ENCODE data around the gene OOEP.

The OOEP gene

GRCh38 chr6:73368675-73369074 is 1.0 kb downstream of the OOEP start:
- H3K36me3 ChIP-seq (ENCODE audit: control insufficient read depth, insufficient read depth, low read length) = no peaks in the 10 kb centered on the region
- H3K27me3 ChIP-seq (replicated peaks; ENCODE audit: control insufficient read depth, insufficient read depth, low read length, poor library complexity, severe bottlenecking) = no peaks in the 10 kb centered on the region
- H3K4me1 ChIP-seq (ENCODE audit: control insufficient read depth, insufficient read depth, low read length, poor library complexity, severe bottlenecking) = no peaks in the 10 kb centered on the region
- H3K27ac ChIP-seq (ENCODE audit: insufficient read depth, low read length, poor library complexity, severe bottlenecking) = no peak overlapping the region
- H3K9me3 ChIP-seq (ENCODE audit: control insufficient read depth, low read length) = no peaks in the 10 kb centered on the region
- no peak for DNase-seq
- H3K4me3 ChIP-seq (ENCODE audit: insufficient read depth, low read depth, low read length, poor library complexity, severe bottlenecking) = no peak overlapping the region

- Histone ChIP-seq H3K4me1 (ENCODE audit: control insufficient read depth, insufficient read depth, low read length, poor library complexity, severe bottlenecking) (no peaks in the 10 kb centered on the region), H3K9me3 (ENCODE audit: control insufficient read depth, low read length) (no peaks in the 10 kb centered on the region), H3K4me3 (ENCODE audit: insufficient read depth, low read depth, low read length, poor library complexity, severe bottlenecking) (no peak overlapping the region), H3K36me3 (ENCODE audit: control insufficient read depth, insufficient read depth, low read length) (no peaks in the 10 kb centered on the region), H3K27ac (ENCODE audit: insufficient read depth, low read length, poor library complexity, severe bottlenecking) (no peak overlapping the region), H3K27me3 (replicated peaks; ENCODE audit: control insufficient read depth, insufficient read depth, low read length, poor library complexity, severe bottlenecking) (no peaks in the 10 kb centered on the region)
- DNase-seq = no peak
These were observed 1.8 kb downstream of the OOEP start for GRCh38 chr6:73367761-73368355.

GRCh38 chr6:73364549-73364948 is 5.1 kb downstream of the OOEP start:
- H3K27ac ChIP-seq (ENCODE audit: insufficient read depth, low read length, poor library complexity, severe bottlenecking) = no peak overlapping the region
- DNase-seq = no peak
- H3K9me3 ChIP-seq (ENCODE audit: control insufficient read depth, low read length) = no peaks in the 10 kb centered on the region
- H3K36me3 ChIP-seq (ENCODE audit: control insufficient read depth, insufficient read depth, low read length) = no peaks in the 10 kb centered on the region
- H3K27me3 ChIP-seq (replicated peaks; ENCODE audit: control insufficient read depth, insufficient read depth, low read length, poor library complexity, severe bottlenecking) = no peaks in the 10 kb centered on the region
- no peaks in the 10 kb centered on the region for H3K4me1 ChIP-seq (ENCODE audit: control insufficient read depth, insufficient read depth, low read length, poor library complexity, severe bottlenecking)
- no peak overlapping the region for H3K4me3 ChIP-seq (ENCODE audit: insufficient read depth, low read depth, low read length, poor library complexity, severe bottlenecking)

- Histone ChIP-seq H3K36me3 (ENCODE audit: control insufficient read depth, insufficient read depth, low read length) (no peaks in the 10 kb centered on the region), H3K27me3 (replicated peaks; ENCODE audit: control insufficient read depth, insufficient read depth, low read length, poor library complexity, severe bottlenecking) (no peaks in the 10 kb centered on the region), H3K4me3 (ENCODE audit: insufficient read depth, low read depth, low read length, poor library complexity, severe bottlenecking) (no peak overlapping the region), H3K4me1 (ENCODE audit: control insufficient read depth, insufficient read depth, low read length, poor library complexity, severe bottlenecking) (no peaks in the 10 kb centered on the region), H3K9me3 (ENCODE audit: control insufficient read depth, low read length) (no peaks in the 10 kb centered on the region), H3K27ac (ENCODE audit: insufficient read depth, low read length, poor library complexity, severe bottlenecking) (no peak overlapping the region)
- DNase-seq = no peak
These were observed 5.6 kb downstream of the OOEP start for GRCh38 chr6:73364121-73364520.

- Histone ChIP-seq H3K4me3 (ENCODE audit: insufficient read depth, low read depth, low read length, poor library complexity, severe bottlenecking) (no peak overlapping the region), H3K36me3 (ENCODE audit: control insufficient read depth, insufficient read depth, low read length) (no peaks in the 10 kb centered on the region), H3K9me3 (ENCODE audit: control insufficient read depth, low read length) (no peaks in the 10 kb centered on the region), H3K4me1 (ENCODE audit: control insufficient read depth, insufficient read depth, low read length, poor library complexity, severe bottlenecking) (no peaks in the 10 kb centered on the region), H3K27me3 (replicated peaks; ENCODE audit: control insufficient read depth, insufficient read depth, low read length, poor library complexity, severe bottlenecking) (no peaks in the 10 kb centered on the region), H3K27ac (ENCODE audit: insufficient read depth, low read length, poor library complexity, severe bottlenecking) (no peak overlapping the region)
- DNase-seq = no peak
These were observed 6.2 kb downstream of the OOEP start for GRCh38 chr6:73363537-73363875.

GRCh38 chr6:73362869-73363536 is 6.7 kb downstream of the OOEP start:
- DNase-seq = no peak
- Histone ChIP-seq H3K4me3 (ENCODE audit: insufficient read depth, low read depth, low read length, poor library complexity, severe bottlenecking) (no peak overlapping the region), H3K36me3 (ENCODE audit: control insufficient read depth, insufficient read depth, low read length) (no peaks in the 10 kb centered on the region), H3K9me3 (ENCODE audit: control insufficient read depth, low read length) (no peaks in the 10 kb centered on the region), H3K4me1 (ENCODE audit: control insufficient read depth, insufficient read depth, low read length, poor library complexity, severe bottlenecking) (no peaks in the 10 kb centered on the region), H3K27me3 (replicated peaks; ENCODE audit: control insufficient read depth, insufficient read depth, low read length, poor library complexity, severe bottlenecking) (no peaks in the 10 kb centered on the region), H3K27ac (ENCODE audit: insufficient read depth, low read length, poor library complexity, severe bottlenecking) (no peak overlapping the region)

GRCh38 chr6:73362358-73362757 is 7.3 kb downstream of the OOEP start, which contains the start of gene KHDC3L:
Gene KHDC3L (plus strand): TSS chr6:73362658. CDS start chr6:73362730, 72 bp downstream.
- no peak for DNase-seq
- Histone ChIP-seq H3K4me1 (ENCODE audit: control insufficient read depth, insufficient read depth, low read length, poor library complexity, severe bottlenecking) (no peaks in the 10 kb centered on the region), H3K9me3 (ENCODE audit: control insufficient read depth, low read length) (no peaks in the 10 kb centered on the region), H3K36me3 (ENCODE audit: control insufficient read depth, insufficient read depth, low read length) (no peaks in the 10 kb centered on the region), H3K27ac (ENCODE audit: insufficient read depth, low read length, poor library complexity, severe bottlenecking) (no peak within 1 kb of the TSS), H3K27me3 (replicated peaks; ENCODE audit: control insufficient read depth, insufficient read depth, low read length, poor library complexity, severe bottlenecking) (no peaks in the 10 kb centered on the region), H3K4me3 (ENCODE audit: insufficient read depth, low read depth, low read length, poor library complexity, severe bottlenecking) (no peak within 1 kb of the TSS)

- H3K36me3 ChIP-seq (ENCODE audit: control insufficient read depth, insufficient read depth, low read length) = no peaks in the 10 kb centered on the region
- DNase-seq = no peak
- no peaks in the 10 kb centered on the region for H3K4me1 ChIP-seq (ENCODE audit: control insufficient read depth, insufficient read depth, low read length, poor library complexity, severe bottlenecking)
- H3K27ac ChIP-seq (ENCODE audit: insufficient read depth, low read length, poor library complexity, severe bottlenecking) = no peak within 1 kb of the TSS
- H3K4me3 ChIP-seq (ENCODE audit: insufficient read depth, low read depth, low read length, poor library complexity, severe bottlenecking) = no peak within 1 kb of the TSS
- peaks cover 5% of the 10 kb centered on the region for H3K27me3 ChIP-seq (replicated peaks; ENCODE audit: control insufficient read depth, insufficient read depth, low read length, poor library complexity, severe bottlenecking)
- H3K9me3 ChIP-seq (ENCODE audit: control insufficient read depth, low read length) = no peaks in the 10 kb centered on the region
These were observed 15.8 kb downstream of the OOEP start, which contains the start of gene DPPA5 for GRCh38 chr6:73353636-73354593. Gene DPPA5 (minus strand): TSS chr6:73354276. CDS start chr6:73354225, 51 bp downstream.

GRCh38 chr6:73349311-73349710 is 20.4 kb downstream of the OOEP start:
- no peak overlapping the region for H3K4me3 ChIP-seq (ENCODE audit: insufficient read depth, low read depth, low read length, poor library complexity, severe bottlenecking)
- H3K9me3 ChIP-seq (ENCODE audit: control insufficient read depth, low read length) = no peaks in the 10 kb centered on the region
- no peaks in the 10 kb centered on the region for H3K36me3 ChIP-seq (ENCODE audit: control insufficient read depth, insufficient read depth, low read length)
- no peaks in the 10 kb centered on the region for H3K4me1 ChIP-seq (ENCODE audit: control insufficient read depth, insufficient read depth, low read length, poor library complexity, severe bottlenecking)
- no peak overlapping the region for H3K27ac ChIP-seq (ENCODE audit: insufficient read depth, low read length, poor library complexity, severe bottlenecking)
- no peak for DNase-seq
- H3K27me3 ChIP-seq (replicated peaks; ENCODE audit: control insufficient read depth, insufficient read depth, low read length, poor library complexity, severe bottlenecking) = peaks cover 13% of the 10 kb centered on the region
